Sigmoid colon (tissue), 7 donors: ENCODE data around the gene KRTAP4-6. TPM values are rescaled to one million over a fixed set of nuclear protein-coding genes. Genes with fewer than 3 reads are reported as not detected.

Experiments used
- DNase-seq: peaks from one replicate; pipeline ENCODE4 v3.0.0-alpha.2; 2019
- H3K27ac ChIP-seq, 4 donors: fragments of 200-600 bp; sonication (generic); one replicate each; pipeline ENCODE4 v1.5.1; 2016 to 2019; ENCODE audit warnings: mild to moderate bottlenecking in 1 of 4
- H3K27me3 ChIP-seq, 3 donors: fragments of 200-600 bp; sonication (generic); one replicate each; pipeline ENCODE4 v1.5.1; 2019; ENCODE audit warnings: mild to moderate bottlenecking in 1 of 3
- H3K36me3 ChIP-seq, 4 donors: fragments of 200-600 bp; sonication (generic); one replicate each; pipeline ENCODE4 v1.5.1; 2016 to 2019
- H3K4me1 ChIP-seq, 4 donors: fragments of 200-600 bp; sonication (generic); one replicate each; pipeline ENCODE4 v1.5.1; 2017 to 2019
- H3K4me3 ChIP-seq, 4 donors: fragments of 200-600 bp; sonication (generic); one replicate each; pipeline ENCODE4 v1.5.1; 2017 to 2019; ENCODE audit warnings: mild to moderate bottlenecking in 2 of 4, moderate library complexity in 1 of 4
- H3K9me3 ChIP-seq, 4 donors: fragments of 200-600 bp in 3 of 4; sonication (generic) in 3 of 4; one replicate each; pipeline versions ENCODE4 v1.5.1 to v1.6.1; 2013 to 2019
- EP300 ChIP-seq, 4 donors: sonication (generic); formaldehyde crosslinking; IDR thresholded peaks; one replicate each; pipeline ENCODE4 v1.6.1; 2017; ENCODE audit warnings: antibody characterized with exemption in 4 of 4
- POLR2A ChIP-seq, 2 donors: fragments of 450-650 bp; IDR thresholded peaks; one replicate each; pipeline ENCODE4 v1.6.1; 2016; ENCODE audit warnings: antibody characterized with exemption in 2 of 2, mild to moderate bottlenecking in 2 of 2, moderate library complexity in 2 of 2
- POLR2AphosphoS5 ChIP-seq, 4 donors: sonication (generic); formaldehyde crosslinking; IDR thresholded peaks; one replicate each; pipeline ENCODE4 v1.6.1; 2017; ENCODE audit warnings: antibody characterized with exemption in 4 of 4
- WGBS, 2 donors: extraction: QIAGEN DNeasy Blood & Tissue Kit; methylation state at CpG; one replicate each; pipeline ENCODE4 v1.1.7; 2013; 5-methylcytosine and 5-hydroxymethylcytosine counted together
- intact Hi-C: fragments of 100-400 bp; cut with DNase I; formaldehyde crosslinking; loops from one replicate; pipeline ENCODE4 v1.15.1; 2023
- polyA plus RNA-seq, 3 donors: library from polyadenylated mRNA; stranded (reverse); fragments of 200-250 nt; gene quantifications; one replicate each; pipeline ENCODE4 v1.2.3, GENCODE V29; 2013
- small RNA-seq, 3 donors: library from RNA; depleted of rRNA; stranded (forward); fragments of <200 nt; gene quantifications; one replicate each; pipeline ENCODE3, GENCODE V24; 2016
- total RNA-seq, 4 donors: library from RNA; depleted of rRNA; stranded (reverse); fragments of >200 nt; gene quantifications; one replicate each; pipeline ENCODE4 v1.1.0, GENCODE V29; 2016
- TF ChIP-seq, protein P1 (sequence below), 4 experiments: fragments of 450-650 bp in 3 of 4; fragments of 200-600 bp in 1 of 4; IDR thresholded peaks; one replicate each; pipeline ENCODE4 v1.5.1; 2016 to 2019; ENCODE audit warnings: antibody characterized with exemption in 4 of 4, mild to moderate bottlenecking in 3 of 4, moderate library complexity in 2 of 4
- donor health status: healthy with polysubstance abuse.
- donor health status: Bipolar disorder and iron deficiency.
- donor health status: healthy.

The KRTAP4-6 gene
- total and polyA plus RNA-seq, 7 donors: not detected

DNA sequence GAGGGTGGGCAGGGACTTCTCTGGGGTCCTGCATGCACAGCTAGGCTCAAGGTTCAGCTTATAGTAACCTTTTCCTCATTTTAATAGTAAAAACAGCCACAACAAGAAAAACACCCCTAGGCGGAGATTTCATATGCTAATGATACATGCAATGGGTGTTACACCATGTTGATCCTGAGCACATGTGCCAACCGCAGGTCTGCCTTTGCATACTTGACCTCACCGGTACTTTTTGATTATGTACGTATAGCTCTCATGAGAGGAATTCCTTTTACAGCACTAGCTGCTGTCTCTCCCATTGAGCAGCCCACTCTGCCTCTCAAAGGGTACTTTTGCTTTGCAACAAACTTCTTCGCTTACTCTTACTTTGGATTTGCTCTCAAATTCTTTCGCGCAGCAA lies 44.3 kb downstream of the KRTAP4-6 start:
- WGBS, 2 donors: 88 to 90% methylated on average over 7 of the region's 7 CpGs
- TF ChIP-seq EP300 (IDR thresholded peaks at IDR 0.05) (no peak), POLR2AphosphoS5 (IDR thresholded peaks at IDR 0.05) (no peak), POLR2A (IDR thresholded peaks at IDR 0.05) (no peak)
- TF ChIP-seq, protein P1, sequence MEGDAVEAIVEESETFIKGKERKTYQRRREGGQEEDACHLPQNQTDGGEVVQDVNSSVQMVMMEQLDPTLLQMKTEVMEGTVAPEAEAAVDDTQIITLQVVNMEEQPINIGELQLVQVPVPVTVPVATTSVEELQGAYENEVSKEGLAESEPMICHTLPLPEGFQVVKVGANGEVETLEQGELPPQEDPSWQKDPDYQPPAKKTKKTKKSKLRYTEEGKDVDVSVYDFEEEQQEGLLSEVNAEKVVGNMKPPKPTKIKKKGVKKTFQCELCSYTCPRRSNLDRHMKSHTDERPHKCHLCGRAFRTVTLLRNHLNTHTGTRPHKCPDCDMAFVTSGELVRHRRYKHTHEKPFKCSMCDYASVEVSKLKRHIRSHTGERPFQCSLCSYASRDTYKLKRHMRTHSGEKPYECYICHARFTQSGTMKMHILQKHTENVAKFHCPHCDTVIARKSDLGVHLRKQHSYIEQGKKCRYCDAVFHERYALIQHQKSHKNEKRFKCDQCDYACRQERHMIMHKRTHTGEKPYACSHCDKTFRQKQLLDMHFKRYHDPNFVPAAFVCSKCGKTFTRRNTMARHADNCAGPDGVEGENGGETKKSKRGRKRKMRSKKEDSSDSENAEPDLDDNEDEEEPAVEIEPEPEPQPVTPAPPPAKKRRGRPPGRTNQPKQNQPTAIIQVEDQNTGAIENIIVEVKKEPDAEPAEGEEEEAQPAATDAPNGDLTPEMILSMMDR (IDR thresholded peaks at IDR 0.05): no peak
- no peak overlapping the region for H3K4me3 ChIP-seq

More for the DNA sequence above, 44.3 kb downstream of the KRTAP4-6 start:
- Histone ChIP-seq H3K27me3 (no peaks in the 10 kb centered on the region), H3K27ac (no peak overlapping the region), H3K4me1 (no peaks in the 10 kb centered on the region), H3K36me3 (no peaks in the 10 kb centered on the region), H3K9me3 (no peaks in the 10 kb centered on the region)
- intact Hi-C loops: no loop called here
- DNase-seq: no peak

Small RNA genes within 50 kb of the gene (small RNA-seq; reads per million reads assigned to genes)
- 0 reads per million in 3 donors for gene KRTAP4-17P

Other genes starting within 250 kb of the KRTAP4-6 start
Only the 30 nearest of the 39 such genes appear.
- not detected for gene KRTAP3-3, start 146.4 kb downstream of the KRTAP4-6 start, total RNA-seq
- gene KRTAP3-3, start 146.4 kb downstream of the KRTAP4-6 start, polyA plus RNA-seq: not detected
- not detected for gene KRTAP3-2, start 140.6 kb downstream of the KRTAP4-6 start, total RNA-seq
- not detected for gene KRTAP3-2, start 140.6 kb downstream of the KRTAP4-6 start, polyA plus RNA-seq
- not detected for gene KRTAP3-1, start 131.4 kb downstream of the KRTAP4-6 start, total RNA-seq
- gene KRTAP3-1, start 131.4 kb downstream of the KRTAP4-6 start, polyA plus RNA-seq: not detected
- not detected for gene KRTAP1-5, start 113.3 kb downstream of the KRTAP4-6 start, total RNA-seq
- not detected for gene KRTAP1-5, start 113.3 kb downstream of the KRTAP4-6 start, polyA plus RNA-seq
- not detected for gene KRTAP1-4, start 110.3 kb downstream of the KRTAP4-6 start, total RNA-seq
- not detected for gene KRTAP1-4, start 110.3 kb downstream of the KRTAP4-6 start, polyA plus RNA-seq
- gene KRTAP1-3, start 105.7 kb downstream of the KRTAP4-6 start, total RNA-seq: not detected
- not detected for gene KRTAP1-3, start 105.7 kb downstream of the KRTAP4-6 start, polyA plus RNA-seq
- not detected for gene KRTAP1-1, start 99.1 kb downstream of the KRTAP4-6 start, total RNA-seq
- not detected for gene KRTAP1-1, start 99.1 kb downstream of the KRTAP4-6 start, polyA plus RNA-seq
- not detected for gene KRTAP2-1, start 93.2 kb downstream of the KRTAP4-6 start, total RNA-seq
- gene KRTAP2-1, start 93.2 kb downstream of the KRTAP4-6 start, polyA plus RNA-seq: not detected
- not detected for gene KRTAP2-2, start 85.3 kb downstream of the KRTAP4-6 start, total RNA-seq
- not detected for gene KRTAP2-2, start 85.3 kb downstream of the KRTAP4-6 start, polyA plus RNA-seq
- not detected for gene KRTAP2-3, start 80.4 kb downstream of the KRTAP4-6 start, total RNA-seq
- not detected for gene KRTAP2-3, start 80.4 kb downstream of the KRTAP4-6 start, polyA plus RNA-seq
- gene KRTAP2-4, start 74.7 kb downstream of the KRTAP4-6 start, total RNA-seq: not detected
- gene KRTAP2-4, start 74.7 kb downstream of the KRTAP4-6 start, polyA plus RNA-seq: not detected
- not detected for gene KRTAP4-7, start 56.4 kb downstream of the KRTAP4-6 start, total RNA-seq
- not detected for gene KRTAP4-7, start 56.4 kb downstream of the KRTAP4-6 start, polyA plus RNA-seq
- gene KRTAP4-8, start 42.4 kb downstream of the KRTAP4-6 start, total RNA-seq: not detected
- not detected for gene KRTAP4-8, start 42.4 kb downstream of the KRTAP4-6 start, polyA plus RNA-seq
- gene KRTAP4-16, start 38.3 kb downstream of the KRTAP4-6 start, total RNA-seq: not detected
- gene KRTAP4-16, start 38.3 kb downstream of the KRTAP4-6 start, polyA plus RNA-seq: not detected
- gene KRTAP4-9, start 35.2 kb downstream of the KRTAP4-6 start, total RNA-seq: not detected
- gene KRTAP4-9, start 35.2 kb downstream of the KRTAP4-6 start, polyA plus RNA-seq: not detected
- gene KRTAP4-11, start 22.2 kb downstream of the KRTAP4-6 start, total RNA-seq: not detected
- not detected for gene KRTAP4-11, start 22.2 kb downstream of the KRTAP4-6 start, polyA plus RNA-seq
- gene KRTAP4-12, start 16.4 kb downstream of the KRTAP4-6 start, total RNA-seq: not detected
- gene KRTAP4-12, start 16.4 kb downstream of the KRTAP4-6 start, polyA plus RNA-seq: not detected
- gene KRTAP4-5, start 9.3 kb upstream of the KRTAP4-6 start, total RNA-seq: not detected
- gene KRTAP4-5, start 9.3 kb upstream of the KRTAP4-6 start, polyA plus RNA-seq: not detected
- not detected for gene KRTAP4-4, start 20.2 kb upstream of the KRTAP4-6 start, total RNA-seq
- gene KRTAP4-4, start 20.2 kb upstream of the KRTAP4-6 start, polyA plus RNA-seq: not detected
- not detected for gene KRTAP4-3, start 27.7 kb upstream of the KRTAP4-6 start, total RNA-seq
- gene KRTAP4-3, start 27.7 kb upstream of the KRTAP4-6 start, polyA plus RNA-seq: not detected
- not detected for gene KRTAP4-2, start 37.7 kb upstream of the KRTAP4-6 start, total RNA-seq
- not detected for gene KRTAP4-2, start 37.7 kb upstream of the KRTAP4-6 start, polyA plus RNA-seq
- gene KRTAP4-1, start 44.4 kb upstream of the KRTAP4-6 start, total RNA-seq: not detected
- gene KRTAP4-1, start 44.4 kb upstream of the KRTAP4-6 start, polyA plus RNA-seq: 1 to 10 TPM in 1 of 3 donors, not detected in 2; 1.4 TPM
- gene KRTAP9-1, start 49.3 kb upstream of the KRTAP4-6 start, total RNA-seq: not detected
- not detected for gene KRTAP9-1, start 49.3 kb upstream of the KRTAP4-6 start, polyA plus RNA-seq
- gene KRTAP9-2, start 86.1 kb upstream of the KRTAP4-6 start, total RNA-seq: not detected
- gene KRTAP9-2, start 86.1 kb upstream of the KRTAP4-6 start, polyA plus RNA-seq: not detected
- gene KRTAP9-3, start 91.9 kb upstream of the KRTAP4-6 start, total RNA-seq: not detected
- not detected for gene KRTAP9-3, start 91.9 kb upstream of the KRTAP4-6 start, polyA plus RNA-seq
- not detected for gene KRTAP9-8, start 97.5 kb upstream of the KRTAP4-6 start, total RNA-seq
- gene KRTAP9-8, start 97.5 kb upstream of the KRTAP4-6 start, polyA plus RNA-seq: not detected
- gene KRTAP9-4, start 109.1 kb upstream of the KRTAP4-6 start, total RNA-seq: not detected
- gene KRTAP9-4, start 109.1 kb upstream of the KRTAP4-6 start, polyA plus RNA-seq: not detected
- gene KRTAP9-9, start 114.8 kb upstream of the KRTAP4-6 start, total RNA-seq: not detected
- gene KRTAP9-9, start 114.8 kb upstream of the KRTAP4-6 start, polyA plus RNA-seq: not detected
- gene KRTAP9-6, start 124.8 kb upstream of the KRTAP4-6 start, total RNA-seq: not detected
- not detected for gene KRTAP9-6, start 124.8 kb upstream of the KRTAP4-6 start, polyA plus RNA-seq
- gene KRTAP9-7, start 135.2 kb upstream of the KRTAP4-6 start, total RNA-seq: not detected
- gene KRTAP9-7, start 135.2 kb upstream of the KRTAP4-6 start, polyA plus RNA-seq: not detected